Activated CD4-positive, alpha-beta T cell treated with anti-CD3 and anti-CD28 coated beads, Interleukin-2, Interleukin-6, amounts not matched to agents 100 ng/mL and 50 ng/mL, durations not matched to agents 16 hours and 8 hours (primary cell): ENCODE data around the gene NELFB.
A peak's percentile ranks its signal among the peaks of the same experiment; 100 is the strongest.

ENCODE experiments used
- DNase-seq: peaks from one replicate; pipeline ENCODE4 v3.0.0-alpha.2; 2020

The NELFB gene

DNA sequence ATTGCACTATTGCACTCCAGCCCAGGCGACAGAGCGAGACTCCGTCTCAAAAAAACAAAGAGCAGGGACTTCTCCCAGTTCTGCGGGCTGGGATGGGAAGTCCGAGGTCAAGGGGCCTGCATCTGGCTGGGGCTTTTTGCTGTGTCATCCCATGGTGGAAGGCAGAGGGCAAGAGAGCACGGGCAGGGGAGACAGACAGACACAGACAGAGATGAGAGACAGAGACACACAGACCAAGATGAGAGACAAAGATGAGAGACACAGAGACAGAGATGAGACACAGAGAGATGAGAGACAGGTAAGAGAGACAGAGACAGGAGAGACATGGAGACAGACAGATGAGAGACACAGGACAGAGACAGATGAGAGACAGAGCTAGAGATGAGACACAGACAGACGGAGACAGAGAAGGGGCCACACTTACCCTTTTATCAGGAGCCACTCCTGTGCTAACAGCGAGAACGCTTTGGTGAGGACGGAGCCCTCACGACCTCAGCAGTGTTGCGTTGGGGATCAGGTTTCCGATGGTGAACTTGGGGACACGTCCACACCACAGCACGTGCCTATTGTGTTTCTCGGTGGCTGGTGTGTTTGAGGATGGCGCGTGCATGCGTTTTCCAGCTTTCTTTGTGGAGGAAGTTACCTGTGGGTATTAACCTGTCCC is 13.5 kb downstream of the NELFB start:
- DNase-seq = no peak

DNA sequence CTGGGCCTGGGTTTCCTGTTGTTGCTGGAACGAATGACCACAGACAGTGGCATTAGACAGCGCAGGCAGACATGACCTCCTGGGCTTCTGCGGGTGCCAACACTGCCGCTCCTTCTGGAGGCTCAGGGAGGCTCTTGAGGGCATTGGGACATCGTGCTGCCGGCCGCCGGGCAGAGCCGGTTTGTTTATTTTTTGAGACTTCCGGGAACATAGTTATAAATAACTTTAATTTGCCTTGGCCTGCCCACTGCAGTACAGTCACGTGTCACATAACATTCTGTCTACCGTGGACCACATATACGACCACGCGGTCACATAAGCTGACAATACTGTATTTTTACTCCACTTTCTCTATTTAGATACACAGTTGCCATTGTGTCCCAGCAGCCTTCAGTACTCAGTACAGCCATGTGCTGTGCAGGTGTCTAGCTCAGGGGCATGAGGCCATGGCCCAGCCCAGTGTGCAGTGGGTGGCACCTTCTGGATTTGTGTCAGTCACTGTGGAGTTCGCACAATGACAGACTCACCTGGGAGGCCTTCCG is 14.2 kb downstream of the NELFB start:
- no peak for DNase-seq

DNA sequence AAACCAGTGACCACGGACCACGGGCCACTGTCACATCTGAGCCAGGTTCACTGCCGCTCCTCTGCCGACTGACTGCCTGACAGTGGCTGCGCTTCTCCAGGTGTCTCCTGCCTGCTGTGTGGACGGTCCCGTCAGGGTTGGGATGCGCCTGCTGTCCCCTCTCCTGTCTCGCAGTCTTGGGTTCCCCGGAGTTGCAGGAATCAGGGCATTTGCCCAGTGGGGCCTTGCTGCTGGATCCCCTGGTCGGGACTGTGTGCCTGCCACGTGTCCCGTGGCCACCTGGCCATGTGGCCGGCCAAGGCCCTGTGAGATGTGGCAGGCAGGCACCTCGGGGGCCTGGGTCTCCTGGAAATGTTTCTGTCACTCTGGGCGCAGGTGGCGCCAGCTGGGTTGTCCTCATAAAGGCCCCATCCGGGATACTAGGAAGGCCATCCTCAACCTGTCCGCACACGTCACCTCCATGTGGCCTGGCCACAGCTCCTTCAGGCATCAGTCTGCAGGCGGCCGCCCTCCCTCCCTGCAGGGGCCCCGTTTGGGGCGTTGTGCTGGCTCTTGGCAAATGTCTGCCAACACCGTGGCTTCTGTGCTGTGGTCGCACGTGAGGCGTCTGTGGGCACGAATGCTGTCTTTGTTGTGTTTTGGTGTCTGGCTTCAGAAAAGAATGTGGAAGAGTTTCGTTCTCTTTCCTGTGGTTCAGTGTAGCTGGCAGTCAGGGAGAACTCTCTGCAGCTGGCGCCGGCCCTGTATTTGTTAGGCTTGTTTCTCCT is 16.0 kb downstream of the NELFB start:
- DNase-seq = peak; percentile 36

DNA sequence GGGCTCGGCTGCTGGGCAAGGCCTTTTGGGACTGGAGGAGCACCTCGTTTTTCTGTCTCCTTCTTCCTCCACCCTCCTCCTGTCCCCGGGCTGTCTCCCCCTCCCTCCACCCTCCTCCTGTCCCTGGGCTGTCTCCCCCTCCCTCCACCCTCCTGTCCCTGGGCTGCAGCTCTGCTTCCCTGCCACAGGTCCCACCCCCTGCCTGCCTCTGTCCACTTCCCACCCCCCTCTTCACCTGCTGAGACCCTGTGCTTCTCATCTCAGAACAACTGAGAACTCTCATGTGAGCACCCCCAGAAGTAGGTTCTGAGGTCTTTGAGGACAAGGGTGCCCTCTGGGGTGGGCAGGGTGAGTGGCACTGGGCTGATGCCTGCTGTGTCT is 16.6 kb downstream of the NELFB start:
- no peak for DNase-seq

DNA sequence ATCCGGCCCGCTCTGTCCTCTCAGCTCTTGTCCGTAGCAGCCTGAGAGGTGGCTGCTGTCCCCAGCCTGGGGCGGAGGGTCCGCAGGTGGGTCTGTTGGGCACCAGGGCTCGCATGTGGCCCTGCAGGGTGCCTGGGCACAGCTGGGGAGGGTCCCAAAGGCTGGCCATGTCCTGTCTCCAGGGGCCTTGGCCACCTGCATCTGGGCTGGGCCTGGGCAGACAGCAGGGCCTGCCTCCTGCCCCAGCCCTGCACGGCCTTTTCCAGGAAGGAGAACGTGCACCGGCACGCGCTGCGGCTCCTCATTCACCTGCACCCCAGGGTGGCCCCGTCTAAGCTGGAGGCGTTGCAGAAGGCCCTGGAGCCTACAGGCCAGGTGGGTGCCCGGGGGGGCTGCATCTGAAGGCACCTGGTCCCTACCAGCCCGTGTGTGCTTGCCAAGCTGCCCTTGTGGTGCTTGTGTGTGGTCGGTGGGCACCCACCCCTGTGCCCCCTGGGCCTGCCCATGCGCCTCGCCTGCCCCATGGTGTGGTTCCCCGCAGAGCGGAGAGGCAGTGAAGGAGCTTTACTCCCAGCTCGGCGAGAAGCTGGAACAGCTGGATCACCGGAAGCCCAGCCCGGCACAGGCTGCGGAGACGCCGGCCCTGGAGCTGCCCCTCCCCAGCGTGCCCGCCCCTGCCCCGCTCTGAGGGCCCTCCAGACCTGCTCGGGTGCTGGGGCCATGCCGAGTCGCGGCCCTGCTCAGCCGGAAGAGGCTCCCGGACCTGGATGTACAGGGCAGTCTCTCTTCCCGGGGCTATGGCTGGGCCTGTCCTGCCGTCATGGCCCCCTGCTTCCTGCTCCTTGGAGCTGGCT is 17.3 kb downstream of the NELFB start:
- DNase-seq = no peak

DNA sequence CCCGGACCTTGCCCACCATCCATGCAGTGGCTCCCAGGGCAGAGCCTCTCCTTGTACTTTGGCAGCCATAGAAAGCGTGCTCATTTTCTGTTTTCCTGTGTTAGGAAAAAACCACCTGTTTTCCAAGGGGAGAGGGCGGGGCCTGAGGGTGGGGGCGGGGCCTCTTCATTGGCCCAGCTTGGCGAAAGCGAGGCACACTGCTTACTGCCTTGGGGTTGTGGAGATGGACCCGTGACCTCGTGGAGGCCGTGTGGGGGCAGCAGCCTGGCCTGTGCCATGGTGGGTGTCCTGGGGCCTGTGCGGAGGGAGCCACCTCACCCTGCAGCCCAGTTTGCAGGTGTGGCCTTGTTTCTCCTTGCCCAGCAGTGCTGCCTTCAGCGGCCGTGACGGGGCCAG is 18.0 kb downstream of the NELFB start:
- no peak for DNase-seq

DNA sequence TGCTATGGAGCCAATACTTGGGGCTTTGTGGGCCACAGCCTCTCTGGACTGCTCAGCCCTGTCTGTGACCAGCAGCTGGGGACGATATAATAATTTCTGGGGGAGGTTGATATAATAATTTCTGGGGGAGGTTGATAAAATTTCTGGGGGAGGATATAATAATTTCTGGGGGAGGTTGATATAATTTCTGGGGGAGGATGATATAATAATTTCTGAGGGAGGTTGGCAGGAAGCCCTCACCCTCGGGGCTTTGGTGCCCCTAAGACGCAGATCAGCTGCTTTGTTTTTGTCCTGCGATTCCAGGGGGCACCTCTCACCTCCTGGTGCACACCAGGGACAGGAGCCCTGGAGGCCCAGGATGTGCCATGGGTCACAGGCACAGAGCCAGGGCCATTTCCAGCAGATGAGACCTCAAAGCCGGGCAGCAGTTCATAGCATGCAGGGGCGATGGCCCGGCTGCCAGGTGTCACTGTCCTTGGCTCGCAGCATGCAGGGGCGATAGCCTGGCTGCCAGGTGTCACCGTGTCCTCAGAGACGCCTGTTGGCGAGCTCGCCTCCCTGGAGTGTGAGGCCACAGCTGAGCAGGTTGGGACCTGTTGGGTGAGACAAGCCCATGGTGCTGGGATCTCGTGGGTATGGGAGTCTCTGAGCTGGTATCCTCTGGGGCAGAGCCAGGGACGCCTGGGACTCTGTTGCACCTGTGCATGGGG is 18.6 kb downstream of the NELFB start:
- DNase-seq = no peak

DNA sequence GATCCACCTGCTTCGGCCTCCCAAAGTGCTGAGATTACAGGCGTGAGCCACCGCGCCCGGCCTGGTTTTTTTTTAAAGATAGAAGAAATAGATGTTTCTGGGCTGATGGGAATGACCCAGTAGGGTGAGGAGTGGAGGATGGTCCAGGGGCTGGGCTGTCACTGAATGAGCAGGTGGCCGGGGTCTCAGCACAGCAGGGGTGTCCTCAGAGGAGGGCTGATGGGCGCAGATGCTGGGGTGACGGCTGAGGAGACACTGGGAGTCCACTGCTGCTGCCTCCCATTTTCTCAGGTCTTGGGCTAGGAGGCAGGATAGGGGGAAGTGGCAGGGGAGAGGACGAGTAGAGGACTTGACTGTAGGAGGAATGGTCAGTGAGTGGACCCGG is 20.1 kb downstream of the NELFB start:
- DNase-seq = no peak

DNA sequence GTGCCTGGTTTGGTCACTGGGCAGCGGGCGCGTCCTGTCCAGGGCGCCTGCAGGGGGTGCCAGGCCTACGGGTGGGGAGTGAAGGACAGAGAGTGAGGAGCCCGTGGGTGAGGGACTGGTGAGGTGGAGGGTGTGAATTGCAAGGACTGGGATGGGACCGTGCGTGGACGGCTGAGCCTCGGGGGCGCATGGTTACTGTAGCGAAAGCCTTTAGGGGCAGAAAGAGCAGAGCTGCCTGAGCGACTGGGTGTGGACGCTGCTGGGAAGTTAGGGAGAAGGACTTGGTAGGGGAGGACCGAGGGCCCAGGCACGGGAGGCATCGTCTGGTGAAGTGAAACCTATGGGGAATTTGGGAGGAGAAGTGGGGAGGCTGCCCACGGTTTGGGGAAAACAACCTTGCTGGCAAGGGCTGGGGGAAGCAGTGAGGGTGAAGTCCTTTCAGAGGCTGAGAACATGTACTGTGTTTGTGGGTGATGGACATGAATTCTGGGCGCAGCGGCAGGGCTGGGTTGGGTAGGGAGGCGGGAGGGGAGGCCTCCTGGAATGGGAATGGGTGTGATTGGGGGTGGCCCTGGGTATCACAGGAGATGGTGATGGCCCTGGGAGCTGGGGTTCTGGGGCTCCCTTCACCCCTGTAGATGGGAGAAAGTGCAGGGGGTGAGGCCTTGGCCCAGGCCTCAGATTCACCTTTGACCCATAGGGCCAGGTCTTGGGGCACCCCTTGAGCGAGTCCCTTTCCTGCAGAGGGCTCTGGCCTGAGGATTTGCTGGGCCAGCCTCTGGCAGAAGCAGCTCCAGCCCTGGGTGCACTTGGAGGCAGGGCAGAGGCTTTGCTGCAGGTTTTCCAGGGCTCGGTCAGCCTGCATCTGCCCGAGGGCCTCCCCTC is 20.7 kb downstream of the NELFB start:
- DNase-seq = no peak

DNA sequence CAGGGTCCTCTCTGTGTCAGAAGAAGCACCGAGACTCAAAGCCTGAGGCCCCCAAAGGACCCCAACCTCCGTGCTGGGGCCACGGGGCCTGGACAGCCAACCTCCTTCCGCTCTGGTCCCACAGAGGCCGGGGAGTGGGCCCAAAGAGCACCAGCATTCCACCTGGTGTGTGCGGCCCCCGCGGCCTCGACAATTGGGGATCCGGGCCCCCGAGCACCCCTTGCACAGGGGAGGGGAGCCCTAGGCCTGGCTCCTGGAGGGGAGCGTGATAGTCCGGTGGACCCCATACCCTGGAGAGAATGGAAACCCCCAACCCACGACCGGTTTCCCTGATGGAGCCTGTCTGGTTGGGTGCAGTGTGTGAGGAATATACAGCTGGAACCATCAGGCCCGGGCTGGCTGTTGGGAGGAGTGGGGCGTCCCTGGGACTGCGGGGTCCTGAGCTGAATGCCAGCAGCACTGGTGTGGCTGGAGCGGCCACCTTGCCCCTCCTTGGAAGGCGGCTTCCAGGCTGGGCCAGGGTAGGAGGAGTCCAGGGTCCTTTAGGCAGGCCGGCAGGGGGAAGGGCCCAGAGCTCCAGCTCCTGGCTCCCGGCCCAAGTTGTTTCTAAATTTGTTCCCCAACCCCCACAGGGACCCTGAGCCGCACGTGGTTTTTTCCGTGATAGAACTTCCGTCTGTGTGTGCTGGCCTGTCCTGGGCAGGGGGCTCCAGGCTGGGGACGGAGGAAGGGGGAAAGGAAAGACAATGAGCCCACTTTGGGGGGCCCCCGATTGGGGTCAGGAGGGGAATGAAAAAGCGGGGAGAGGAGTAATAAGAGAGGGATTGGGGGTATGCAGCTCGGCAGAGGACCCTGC is 21.6 kb downstream of the NELFB start:
- no peak for DNase-seq

DNA sequence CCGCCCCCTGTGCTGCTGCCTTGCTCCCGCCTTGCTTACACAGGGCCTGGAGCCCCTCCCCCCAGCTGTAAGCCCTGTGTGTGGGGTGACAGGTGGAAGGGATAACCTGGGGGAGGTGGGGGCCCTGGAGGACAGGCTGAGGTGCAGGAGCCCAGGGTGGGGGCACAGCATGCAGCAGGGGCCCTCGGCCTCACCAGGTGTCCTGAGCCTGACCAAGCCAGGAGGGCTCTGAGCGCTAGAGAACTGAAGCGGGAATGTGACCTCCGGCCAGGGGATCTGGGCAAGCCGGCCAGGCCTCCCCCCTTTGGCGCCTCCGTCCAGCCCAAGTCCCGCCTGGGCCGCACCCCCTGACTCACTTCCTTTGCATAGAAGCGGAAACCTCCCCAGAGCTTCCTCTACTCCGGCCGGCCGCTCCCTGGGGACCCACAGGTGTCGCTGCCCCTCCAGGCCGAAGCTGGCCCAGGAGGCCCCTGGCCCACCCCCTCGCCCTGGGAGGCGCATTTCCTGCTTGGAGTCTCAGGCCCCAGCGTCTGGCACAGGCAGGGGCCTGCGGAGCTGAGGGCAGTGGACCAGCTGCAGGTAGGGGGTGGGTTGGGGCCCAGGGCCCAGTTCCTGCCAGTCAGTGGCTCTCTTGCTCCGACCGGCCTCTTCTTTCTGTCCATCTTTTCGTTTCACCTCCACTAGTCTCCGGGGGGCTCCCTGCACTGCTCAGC is 22.4 kb downstream of the NELFB start, which contains the start of gene TOR4A:
Gene TOR4A, plus strand, starts transcription at position 398 of the 713 bp plus-strand sequence. CDS start 964 bp downstream, outside the sequence.
- peak; percentile 66 for DNase-seq

DNA sequence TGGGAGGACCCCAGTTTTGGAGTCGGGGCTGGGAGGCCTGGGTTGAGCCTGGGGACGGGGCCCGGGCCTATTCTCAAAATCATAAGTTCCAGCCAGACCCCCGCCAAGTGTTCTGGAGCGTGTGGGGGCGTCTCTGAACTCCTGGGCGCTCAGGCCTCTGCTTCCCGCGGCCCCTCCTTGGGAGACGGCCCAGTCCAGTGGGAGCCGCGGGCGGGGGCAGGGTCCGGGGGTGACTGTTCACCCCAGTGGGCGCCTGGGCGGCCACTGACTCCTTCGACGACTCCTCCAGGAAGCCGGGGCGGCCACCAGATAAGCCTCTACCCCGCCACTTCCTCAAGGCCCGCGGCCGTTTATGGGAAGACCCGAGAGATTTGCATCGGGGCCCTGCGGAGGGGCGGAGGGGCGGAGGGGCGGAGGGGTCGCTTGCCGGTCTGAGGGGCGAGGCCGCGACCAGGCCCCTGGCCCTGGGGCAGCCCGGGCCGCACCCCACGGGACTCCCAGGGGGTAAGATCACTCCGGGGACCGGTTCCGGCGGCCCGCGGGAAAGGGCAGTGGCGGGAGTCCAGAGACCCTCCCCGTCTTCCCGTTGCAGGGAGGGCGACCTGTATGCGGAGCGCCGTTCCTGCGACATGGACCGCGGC is 23.1 kb downstream of the NELFB start:
- DNase-seq = no peak

DNA sequence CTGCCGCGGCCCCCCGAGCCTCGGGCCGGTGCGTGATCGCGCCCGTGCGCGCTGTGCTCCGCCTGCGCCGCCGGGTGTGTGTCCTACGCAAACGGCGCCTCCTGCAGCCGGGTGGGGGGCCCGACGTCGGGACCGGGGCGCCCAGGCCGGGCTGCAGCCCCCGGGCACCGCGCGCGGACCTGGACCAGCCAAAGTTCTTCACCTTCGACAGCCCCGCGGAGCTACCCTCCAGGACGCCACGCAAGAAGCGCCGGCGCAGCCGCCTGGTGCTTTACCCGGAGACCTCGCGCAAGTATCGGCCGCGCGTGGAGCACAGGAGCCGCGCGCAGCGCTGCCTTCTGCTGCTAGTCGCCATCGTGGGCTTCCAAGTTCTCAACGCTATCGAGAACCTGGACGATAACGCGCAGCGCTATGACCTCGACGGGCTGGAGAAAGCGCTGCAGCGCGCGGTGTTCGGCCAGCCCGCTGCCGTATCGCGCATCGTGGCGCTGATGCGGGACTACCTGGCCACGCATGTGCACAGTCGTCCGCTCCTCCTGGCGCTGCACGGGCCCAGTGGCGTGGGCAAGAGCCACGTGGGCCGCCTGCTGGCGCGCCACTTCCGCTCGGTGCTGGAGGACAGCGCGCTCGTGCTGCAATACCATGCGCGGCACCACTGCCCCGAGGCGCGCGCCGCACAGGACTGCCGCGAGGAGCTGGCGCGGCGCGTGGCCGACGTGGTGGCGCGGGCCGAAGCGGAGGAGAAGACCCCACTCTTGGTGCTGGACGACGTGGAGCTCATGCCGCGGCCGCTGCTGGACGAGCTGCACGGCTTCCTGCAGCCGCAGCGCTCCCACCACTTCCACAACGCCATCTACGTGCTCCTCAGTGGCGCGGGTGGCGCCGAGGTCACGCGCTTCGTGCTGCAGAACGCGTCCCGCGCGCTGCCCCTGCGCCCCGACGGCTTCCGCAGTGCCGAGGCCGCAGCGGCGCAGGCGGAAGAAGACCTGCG is 23.9 kb downstream of the NELFB start:
- no peak for DNase-seq

DNA sequence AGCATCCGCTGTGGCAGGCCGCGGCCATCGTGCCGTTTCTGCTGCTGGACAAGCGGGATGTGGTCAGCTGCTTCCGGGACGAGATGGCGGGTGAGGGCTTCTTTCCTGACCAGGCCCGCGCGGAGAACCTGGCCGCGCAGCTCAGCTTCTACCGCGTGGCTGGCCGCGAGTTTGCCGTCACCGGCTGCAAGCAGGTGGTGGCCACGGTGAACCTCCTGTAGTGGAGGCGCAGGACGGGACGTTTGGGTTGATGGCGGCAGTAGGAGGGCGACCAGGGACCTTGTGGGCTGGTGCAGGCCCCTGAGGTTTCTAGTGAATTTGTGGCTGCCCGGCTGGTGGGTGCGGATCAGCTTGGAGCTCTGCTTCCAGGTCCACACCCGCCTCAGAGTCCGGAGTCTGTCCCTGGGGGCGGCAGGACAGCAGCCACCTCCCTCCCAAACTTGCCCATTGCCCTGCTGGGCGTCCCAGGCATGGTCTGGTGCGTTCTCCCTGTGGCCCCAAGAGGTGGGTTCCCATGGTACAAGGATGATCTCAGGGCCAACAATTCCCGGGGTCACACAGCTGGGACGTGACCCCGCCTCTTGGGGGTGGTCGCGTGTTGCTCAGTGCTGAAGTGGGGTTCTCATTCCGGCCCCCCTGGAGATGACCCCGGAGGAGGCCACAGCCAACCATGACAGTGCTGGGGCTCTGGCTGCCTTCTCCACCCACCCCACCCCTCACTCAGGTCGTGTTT is 24.8 kb downstream of the NELFB start:
- no peak for DNase-seq

DNA sequence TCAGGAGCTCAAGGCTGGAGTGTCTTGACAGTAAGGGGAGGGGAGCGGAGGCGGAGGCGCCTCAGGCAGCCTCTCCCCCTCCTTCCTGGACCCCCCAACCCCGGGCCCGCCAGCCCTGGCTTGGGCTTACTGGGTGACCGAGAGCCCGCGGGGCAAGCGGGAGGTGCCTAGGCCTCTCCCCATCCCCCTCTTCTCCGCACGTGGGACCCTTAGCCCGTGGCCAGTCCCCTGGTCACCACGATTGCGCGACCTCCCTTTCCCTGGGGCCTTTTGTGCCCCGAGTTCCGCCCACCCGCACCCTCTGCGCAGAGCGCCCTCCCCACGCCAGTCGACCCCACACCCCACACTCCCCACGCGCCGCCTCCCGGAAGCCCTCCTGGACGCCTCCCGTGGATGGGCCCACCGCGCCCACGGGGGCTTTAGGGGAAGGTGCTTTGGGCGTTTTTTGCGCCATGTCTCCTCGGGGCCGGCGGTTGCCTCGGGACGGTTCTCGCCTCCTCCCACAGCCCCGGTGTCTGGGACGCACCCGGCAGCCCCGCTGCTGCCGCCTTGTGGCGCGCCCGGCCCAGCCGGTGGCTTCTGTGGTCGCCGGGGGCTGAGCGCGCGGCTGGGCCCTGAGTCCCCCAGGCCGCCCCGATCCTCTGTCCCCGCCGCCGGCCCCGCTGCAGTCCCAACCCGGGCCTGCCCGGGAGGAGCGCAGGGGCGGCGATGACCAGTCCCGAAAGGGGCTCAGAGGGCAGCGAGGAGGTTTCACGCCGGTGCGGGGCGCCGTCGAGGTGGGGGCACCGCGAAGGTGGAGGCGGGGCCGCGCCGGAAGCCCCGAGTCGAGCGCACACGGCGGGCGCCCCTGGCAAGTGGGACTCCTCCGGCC is 25.6 kb downstream of the NELFB start:
- peak; percentile 22 for DNase-seq

DNA sequence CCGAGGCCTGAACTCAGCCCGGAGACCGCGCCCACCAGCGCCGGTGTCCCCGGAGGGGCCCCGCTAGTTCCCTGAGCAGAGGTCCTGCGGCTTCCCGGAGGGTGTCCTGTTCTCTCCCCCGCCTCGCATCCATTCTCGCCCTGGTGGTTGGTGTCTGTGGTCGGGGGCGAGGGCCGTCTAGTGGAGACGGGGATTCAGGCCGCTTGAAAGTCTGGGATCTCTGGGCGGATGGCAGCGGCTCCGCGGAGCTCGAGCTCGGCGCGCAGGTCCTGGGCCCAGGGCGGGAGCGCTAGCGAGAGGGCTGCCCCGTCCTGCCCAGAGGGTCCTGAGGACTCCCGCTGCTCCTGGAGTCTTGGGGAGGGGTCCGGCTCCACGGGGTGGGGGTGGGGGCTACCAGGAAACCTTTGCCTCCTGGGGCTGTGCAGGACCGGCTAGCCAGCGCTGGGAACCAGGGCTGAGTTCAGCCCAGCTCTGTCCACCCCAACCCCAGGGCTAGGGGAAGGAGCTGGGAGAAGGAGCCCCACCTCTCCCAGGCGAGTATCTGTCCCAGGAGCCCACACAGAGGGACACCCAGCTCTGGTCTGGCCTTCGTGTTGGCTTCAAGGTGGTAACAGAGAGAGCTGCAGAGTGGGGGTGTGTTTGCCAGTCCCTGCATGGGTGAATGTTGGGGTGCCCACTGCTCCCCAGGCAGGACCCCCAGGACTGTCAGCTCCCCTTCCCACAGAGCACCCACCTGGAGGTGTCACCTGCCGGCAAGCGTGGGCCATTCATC is 26.4 kb downstream of the NELFB start:
- DNase-seq = no peak
